Mesenchymal stem cell (in vitro differentiated cells and primary cell): ENCODE measurements around the gene BTN3A1.
A peak's percentile ranks its signal among the peaks of the same experiment; 100 is the strongest.

Source experiments
- DNase-seq: peaks from one replicate; pipeline ENCODE4 v3.0.0-alpha.2; 2013
- H2AFZ ChIP-seq: one replicate; pipeline ENCODE4 v1.6.1; 2013; ENCODE audit warnings: low read depth, mild to moderate bottlenecking, control low read depth, inconsistent platforms, low read length, moderate library complexity
- H2AK5ac ChIP-seq: 2 replicates; pipeline ENCODE4 v1.6.1; 2013; ENCODE audit warnings: low read length, moderate library complexity, mild to moderate bottlenecking, inconsistent platforms; ENCODE audit not compliant: severe bottlenecking
- H2BK120ac ChIP-seq: one replicate; pipeline ENCODE4 v1.6.1; 2013; ENCODE audit warnings: low read depth, mild to moderate bottlenecking, inconsistent platforms, low read length, moderate library complexity
- H2BK12ac ChIP-seq, 2 experiments: one replicate each; pipeline ENCODE4 v1.6.1; 2013; ENCODE audit warnings: inconsistent platforms in 2 of 2, low read length in 2 of 2, mild to moderate bottlenecking in 2 of 2, moderate library complexity in 2 of 2, control low read depth in 1 of 2
- H2BK15ac ChIP-seq: one replicate; pipeline ENCODE4 v1.6.1; 2013; ENCODE audit warnings: mild to moderate bottlenecking, low read depth, inconsistent platforms; ENCODE audit not compliant: poor library complexity, severe bottlenecking
- H2BK5ac ChIP-seq: 2 replicates; pipeline ENCODE4 v1.6.1; 2013; ENCODE audit warnings: low read depth, mild to moderate bottlenecking, low read length, control low read depth, inconsistent platforms; ENCODE audit not compliant: poor library complexity, severe bottlenecking
- H3K14ac ChIP-seq, 2 experiments: one replicate each; pipeline ENCODE4 v1.6.1; 2013; ENCODE audit warnings: inconsistent platforms in 2 of 2, low read length in 2 of 2, control low read depth in 1 of 2, mild to moderate bottlenecking in 1 of 2, moderate library complexity in 1 of 2
- H3K18ac ChIP-seq, 2 experiments: one replicate each; pipeline ENCODE4 v1.6.1; 2013; ENCODE audit warnings: inconsistent platforms in 2 of 2, low read length in 2 of 2, control low read depth in 1 of 2, low read depth in 1 of 2, mild to moderate bottlenecking in 1 of 2
- H3K23ac ChIP-seq, 2 experiments: one replicate each; pipeline ENCODE4 v1.6.1; 2013; ENCODE audit warnings: inconsistent platforms in 2 of 2, low read length in 2 of 2, mild to moderate bottlenecking in 2 of 2, moderate library complexity in 2 of 2, control low read depth in 1 of 2
- H3K27ac ChIP-seq: 2 replicates; pipeline ENCODE4 v1.5.1; 2013; ENCODE audit warnings: mild to moderate bottlenecking, moderate library complexity, low read length, control low read depth, inconsistent platforms; ENCODE audit not compliant: poor library complexity, severe bottlenecking
- H3K27me3 ChIP-seq, 2 experiments: 2 replicates each; pipeline versions ENCODE4 v1.6.1 to v1.7.0; 2013; ENCODE audit warnings: low read length in 2 of 2, mild to moderate bottlenecking in 2 of 2, moderate library complexity in 2 of 2, control low read depth in 1 of 2, inconsistent platforms in 1 of 2; ENCODE audit not compliant: control insufficient read depth in 1 of 2, insufficient read depth in 1 of 2
- H3K36me3 ChIP-seq, 2 experiments: 2 replicates each; pipeline versions ENCODE4 v1.6.1 to v1.7.0; 2013; ENCODE audit warnings: low read length in 2 of 2, control low read depth in 1 of 2, inconsistent platforms in 1 of 2, low read depth in 1 of 2, mild to moderate bottlenecking in 1 of 2; ENCODE audit not compliant: insufficient read depth in 2 of 2, control insufficient read depth in 1 of 2
- H3K4ac ChIP-seq, 2 experiments: one replicate each; pipeline ENCODE4 v1.6.1; 2013; ENCODE audit warnings: inconsistent platforms in 2 of 2, low read length in 2 of 2, mild to moderate bottlenecking in 2 of 2, moderate library complexity in 2 of 2, control low read depth in 1 of 2, low read depth in 1 of 2
- H3K4me1 ChIP-seq: 2 replicates; pipeline ENCODE4 v1.6.1; 2013; ENCODE audit warnings: low read depth, low read length, control low read depth; ENCODE audit not compliant: control insufficient read depth, insufficient read depth
- H3K4me2 ChIP-seq: 2 replicates; pipeline ENCODE4 v1.6.1; 2013; ENCODE audit warnings: low read length, mild to moderate bottlenecking, inconsistent platforms; ENCODE audit not compliant: poor library complexity, severe bottlenecking
- H3K4me3 ChIP-seq, 2 experiments: 2 replicates each; pipeline versions ENCODE4 v1.5.1 to v1.7.0; 2013; ENCODE audit warnings: low read length in 2 of 2, mild to moderate bottlenecking in 2 of 2, control low read depth in 1 of 2, low read depth in 1 of 2; ENCODE audit not compliant: insufficient read depth in 1 of 2
- H3K79me1 ChIP-seq: replicated peaks from 2 replicates; pipeline ENCODE4 v1.6.1; 2013; ENCODE audit warnings: mild to moderate bottlenecking, control low read depth, low read length, inconsistent platforms; ENCODE audit not compliant: poor library complexity, severe bottlenecking
- H3K9ac ChIP-seq: 2 replicates; pipeline ENCODE4 v1.7.0; 2013; ENCODE audit warnings: mild to moderate bottlenecking, low read length, moderate library complexity
- H3K9me3 ChIP-seq: 2 replicates; pipeline ENCODE4 v1.7.0; 2013; ENCODE audit warnings: mild to moderate bottlenecking, low read length; ENCODE audit not compliant: control insufficient read depth
- H4K8ac ChIP-seq: one replicate; pipeline ENCODE4 v1.6.1; 2013; ENCODE audit warnings: inconsistent platforms, mild to moderate bottlenecking, low read length, moderate library complexity
- H4K91ac ChIP-seq: one replicate; pipeline ENCODE4 v1.6.1; 2013; ENCODE audit warnings: mild to moderate bottlenecking, low read length, inconsistent platforms
- WGBS: methylation state at CpG from one replicate; pipeline ENCODE4 v1.1.7; 2013; ENCODE audit warnings: mixed read lengths; 5-methylcytosine and 5-hydroxymethylcytosine counted together

BTN3A1 gene

DNA sequence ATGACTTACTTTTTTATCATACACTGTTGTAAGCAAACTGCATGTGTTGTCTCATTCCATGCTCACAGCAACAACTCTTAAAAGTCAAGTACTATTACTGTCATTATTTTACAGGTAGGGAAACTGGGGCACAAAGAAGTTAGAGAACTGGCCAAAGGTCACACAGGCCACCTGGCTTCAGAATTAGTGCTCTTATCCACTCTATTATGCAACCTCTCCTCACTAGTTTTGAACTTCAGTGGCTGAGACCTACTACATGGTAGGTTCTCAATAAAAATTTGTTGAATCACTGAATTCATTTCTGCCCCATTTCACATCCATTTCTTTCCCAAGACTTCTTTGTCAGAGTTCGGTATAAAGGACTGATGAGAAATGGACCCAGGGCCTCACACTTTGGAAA is 35.9 kb downstream of the BTN3A1 start:
- H3K4me3 ChIP-seq = no peak overlapping the region
- no peak overlapping the region for H3K4ac ChIP-seq
- peaks cover 0 to 6% of the 10 kb centered on the region in 2 experiments for H3K36me3 ChIP-seq
- no peak overlapping the region for H2AK5ac ChIP-seq
- no peak overlapping the region for H4K8ac ChIP-seq
- no peak overlapping the region for H3K9ac ChIP-seq
- H3K79me1 ChIP-seq = peaks cover 3% of the 10 kb centered on the region
- H3K9me3 ChIP-seq = no peaks in the 10 kb centered on the region
- H3K23ac ChIP-seq = no peak overlapping the region
- H3K14ac ChIP-seq = no peak overlapping the region
- no peak overlapping the region for H2BK5ac ChIP-seq
- peaks cover 3% of the 10 kb centered on the region for H3K4me1 ChIP-seq
- no peak overlapping the region for H2BK12ac ChIP-seq
- no peak overlapping the region for H3K4me2 ChIP-seq
- H3K18ac ChIP-seq = no peak overlapping the region
- no peak overlapping the region for H2BK15ac ChIP-seq
- H3K27ac ChIP-seq = no peak overlapping the region
- 100% methylated on average over 1 of the region's 1 CpG for WGBS
- H4K91ac ChIP-seq = no peak overlapping the region
- no peaks in the 10 kb centered on the region for H3K27me3 ChIP-seq
- H2BK120ac ChIP-seq = no peak overlapping the region
- H2AFZ ChIP-seq = no peak overlapping the region
- DNase-seq = no peak

DNA sequence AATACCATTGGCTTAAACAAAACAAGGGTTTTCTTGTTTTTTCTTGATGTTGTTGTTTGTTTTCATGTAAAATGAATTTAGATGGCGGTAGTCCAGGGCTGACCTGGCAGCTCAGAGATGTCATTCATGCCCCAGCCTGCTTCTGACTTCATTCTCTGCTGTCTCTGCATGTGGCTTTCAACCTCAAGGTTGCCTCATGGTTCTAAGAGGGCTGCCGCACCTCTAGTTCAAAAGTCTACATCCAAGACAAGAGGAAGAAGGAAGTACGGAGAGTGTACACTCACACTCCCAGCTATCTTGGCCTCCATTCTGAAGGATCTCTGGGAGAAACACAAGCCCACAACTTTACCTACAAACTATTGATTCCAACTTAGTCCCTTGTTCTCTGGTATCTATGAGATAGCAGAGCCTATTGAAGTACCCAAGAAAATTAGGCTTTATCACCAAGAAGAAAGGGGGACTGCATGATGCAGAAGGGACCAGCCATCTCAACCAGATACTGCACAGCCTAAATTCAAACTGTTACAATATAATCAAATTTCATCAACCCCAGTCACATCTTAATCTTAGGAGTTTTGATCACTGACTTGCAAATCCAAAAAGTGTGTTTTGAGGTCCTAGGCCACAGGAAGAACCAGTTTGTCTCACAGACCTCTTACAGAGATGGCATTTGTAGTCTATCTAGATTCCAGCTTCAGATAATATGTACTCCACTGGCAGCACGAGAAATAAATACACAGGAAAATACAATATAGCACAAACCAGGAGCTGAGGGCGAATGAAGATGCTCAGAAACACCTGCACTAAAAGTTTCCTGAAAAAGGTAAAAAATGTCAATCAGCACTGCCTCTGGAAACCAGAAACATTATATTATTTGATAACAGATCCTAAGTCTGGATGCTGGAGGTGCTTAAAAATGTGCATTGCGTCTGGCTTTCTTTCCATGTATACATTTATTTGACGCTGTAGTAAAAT is 37.4 kb downstream of the BTN3A1 start:
- Histone ChIP-seq H3K4me2 (peak overlapping the region; percentile 21), H3K9ac (peak overlapping the region; percentile 94), H3K18ac (peak overlapping the region in 1 of 2 experiments; percentile 14), H3K23ac (no peak overlapping the region), H3K27ac (no peak overlapping the region), H2AFZ (peak overlapping the region; percentile 6), H3K9me3 (no peaks in the 10 kb centered on the region), H3K27me3 (no peaks in the 10 kb centered on the region), H3K36me3 (peaks cover 0 to 7% of the 10 kb centered on the region in 2 experiments), H3K4me1 (peaks cover 3% of the 10 kb centered on the region), H3K4ac (peak overlapping the region in 1 of 2 experiments; percentile 73), H2BK15ac (no peak overlapping the region), H3K4me3 (peak overlapping the region in 1 of 2 experiments; percentile 89), H2BK120ac (no peak overlapping the region), H2AK5ac (peak overlapping the region; percentile 37), H2BK12ac (no peak overlapping the region), H4K8ac (no peak overlapping the region), H4K91ac (no peak overlapping the region), H3K14ac (no peak overlapping the region), H2BK5ac (no peak overlapping the region), H3K79me1 (peaks cover 3% of the 10 kb centered on the region)
- WGBS = 96% methylated on average over 6 of the region's 7 CpGs
- no peak for DNase-seq

DNA sequence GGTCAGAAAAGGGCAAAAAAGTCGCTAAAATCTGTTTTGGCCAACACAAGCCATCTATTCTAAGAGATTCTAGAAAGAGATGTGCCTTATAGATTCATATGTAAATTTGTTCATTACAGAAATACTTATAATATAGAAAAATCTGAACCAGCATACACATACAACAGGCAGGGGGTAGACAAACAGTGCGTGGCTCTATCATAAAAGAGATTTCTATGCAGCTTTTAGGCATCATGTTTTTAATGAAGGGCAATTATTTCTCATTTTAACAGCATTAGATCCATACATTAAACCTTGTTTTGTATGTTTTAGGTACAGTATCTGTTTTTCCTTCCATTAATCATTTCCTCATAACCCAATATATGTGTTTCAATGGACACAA is 38.9 kb downstream of the BTN3A1 start:
- Histone ChIP-seq H2AK5ac (no peak overlapping the region), H3K4me1 (peaks cover 3% of the 10 kb centered on the region), H3K9ac (peak overlapping the region; percentile 94), H3K79me1 (peaks cover 3% of the 10 kb centered on the region), H2BK12ac (no peak overlapping the region), H3K23ac (no peak overlapping the region), H3K27me3 (no peaks in the 10 kb centered on the region), H3K36me3 (peaks cover 3 to 20% of the 10 kb centered on the region in 2 experiments), H3K4me3 (peak overlapping the region in 1 of 2 experiments; percentile 89), H2BK5ac (no peak overlapping the region), H3K9me3 (no peaks in the 10 kb centered on the region), H4K8ac (no peak overlapping the region), H4K91ac (no peak overlapping the region), H3K14ac (no peak overlapping the region), H2BK120ac (no peak overlapping the region), H3K27ac (no peak overlapping the region), H3K4ac (no peak overlapping the region), H3K4me2 (peak overlapping the region; percentile 87), H2AFZ (no peak overlapping the region), H2BK15ac (no peak overlapping the region), H3K18ac (no peak overlapping the region)
- DNase-seq = no peak
- WGBS = no CpG with 5 or more reads among the region's 2 CpGs

- H3K9me3 ChIP-seq = no peaks in the 10 kb centered on the region
- no peaks in the 10 kb centered on the region for H3K27me3 ChIP-seq
- WGBS = 88% methylated on average over 4 of the region's 5 CpGs
- H2BK120ac ChIP-seq = no peak overlapping the region
- H3K27ac ChIP-seq = no peak overlapping the region
- peak overlapping the region; percentile 94 for H3K9ac ChIP-seq
- H2BK5ac ChIP-seq = no peak overlapping the region
- H3K36me3 ChIP-seq = peaks cover 3 to 29% of the 10 kb centered on the region in 2 experiments
- no peak overlapping the region for H3K23ac ChIP-seq
- H3K4me2 ChIP-seq = no peak overlapping the region
- H4K91ac ChIP-seq = peak overlapping the region; percentile 75
- H2BK15ac ChIP-seq = no peak overlapping the region
- H3K4me1 ChIP-seq = peaks cover 3% of the 10 kb centered on the region
- H3K4me3 ChIP-seq = peak overlapping the region in 1 of 2 experiments; percentile 89
- peaks cover 3% of the 10 kb centered on the region for H3K79me1 ChIP-seq
- H4K8ac ChIP-seq = peak overlapping the region; percentile 84
- H2AK5ac ChIP-seq = no peak overlapping the region
- no peak overlapping the region for H2AFZ ChIP-seq
- H2BK12ac ChIP-seq = no peak overlapping the region
- no peak overlapping the region for H3K18ac ChIP-seq
- no peak for DNase-seq
- peak overlapping the region in 1 of 2 experiments; percentile 35 for H3K14ac ChIP-seq
- H3K4ac ChIP-seq = no peak overlapping the region
Observed at GRCh38 chr6:26441977-26442376, 39.9 kb downstream of the BTN3A1 start.
